RWPE2 (cell line): ENCODE results near the gene NCMAP.
"Not testable (repeated sequence)": the region's sequence is repeated elsewhere in the genome, so short reads cannot be mapped to it uniquely, and the experiment has no call there.

Experiments used
- ATAC-seq: fragments of 200-7000 bp; cut with Tn5 transposase; 3 replicates; pipeline ENCODE4 v1.9.1; 2021; ENCODE audit warnings: low read depth
- DNase-seq: peaks from one replicate; pipeline ENCODE4 v3.0.0-alpha.2; 2020; ENCODE audit warnings: low spot score
- H3K27ac ChIP-seq: fragments of 450-650 bp; 2 replicates; pipeline ENCODE4 v1.5.1; 2017; ENCODE audit warnings: mild to moderate bottlenecking; ENCODE audit not compliant: poor library complexity, severe bottlenecking
- H3K27me3 ChIP-seq: fragments of 250-450 bp; sonication (Bioruptor Pico); 2 replicates; pipeline ENCODE4 v1.5.1; 2021; ENCODE audit warnings: mild to moderate bottlenecking, moderate library complexity; ENCODE audit not compliant: insufficient read depth, poor library complexity, severe bottlenecking
- H3K36me3 ChIP-seq: fragments of 250-450 bp; sonication (Bioruptor Pico); 2 replicates; pipeline ENCODE4 v1.5.1; 2020; ENCODE audit warnings: low read depth, mild to moderate bottlenecking, moderate library complexity
- H3K4me1 ChIP-seq: fragments of 250-450 bp; sonication (Bioruptor Pico); 2 replicates; pipeline ENCODE4 v1.5.1; 2021; ENCODE audit warnings: mild to moderate bottlenecking, moderate library complexity; ENCODE audit not compliant: insufficient read depth, poor library complexity, severe bottlenecking
- H3K4me3 ChIP-seq: fragments of 250-450 bp; sonication (Bioruptor Pico); 2 replicates; pipeline ENCODE4 v1.5.1; 2021; ENCODE audit warnings: mild to moderate bottlenecking, moderate library complexity; ENCODE audit not compliant: severe bottlenecking
- H3K9me3 ChIP-seq: fragments of 250-450 bp; sonication (Bioruptor Pico); 2 replicates; pipeline ENCODE4 v1.5.1; 2021; ENCODE audit warnings: mild to moderate bottlenecking, moderate library complexity; ENCODE audit not compliant: severe bottlenecking
- TF ChIP-seq, protein P1 (sequence below): fragments of 450-650 bp; IDR thresholded peaks from one replicate; pipeline ENCODE4 v1.5.1; 2017; ENCODE audit warnings: mild to moderate bottlenecking, moderate library complexity; ENCODE audit not compliant: poor library complexity, severe bottlenecking

Gene NCMAP

DNA sequence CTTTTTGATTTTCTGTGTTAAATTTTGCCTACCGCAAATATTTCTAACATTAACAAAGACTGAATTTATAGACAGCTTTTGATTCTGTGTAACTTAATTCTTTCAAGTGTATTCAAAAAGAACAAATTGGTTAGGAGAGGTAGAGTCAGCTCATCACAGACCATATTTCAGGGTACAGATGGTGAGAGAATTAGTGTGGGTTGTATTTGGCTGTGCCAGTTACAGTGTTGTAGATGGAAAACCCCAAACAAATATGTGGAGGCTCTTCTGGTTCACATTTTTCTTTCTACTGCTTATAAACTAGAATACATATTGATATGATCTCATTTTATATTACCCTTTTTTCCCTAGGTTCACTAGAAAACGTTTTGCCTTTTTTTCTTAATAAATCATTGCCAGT is 42.2 kb upstream of the NCMAP start:
- no peak for DNase-seq
- no peak for ATAC-seq
- Histone ChIP-seq H3K36me3 (0 out of 2 replicates have a peak, but pooled peaks cover 4% of the 10 kb centered on the region), H3K4me1 (peaks cover 12% of the 10 kb centered on the region), H3K27me3 (no peaks in the 10 kb centered on the region), H3K27ac (no peak overlapping the region), H3K9me3 (no peaks in the 10 kb centered on the region), H3K4me3 (no peak overlapping the region)
- TF ChIP-seq, protein P1, sequence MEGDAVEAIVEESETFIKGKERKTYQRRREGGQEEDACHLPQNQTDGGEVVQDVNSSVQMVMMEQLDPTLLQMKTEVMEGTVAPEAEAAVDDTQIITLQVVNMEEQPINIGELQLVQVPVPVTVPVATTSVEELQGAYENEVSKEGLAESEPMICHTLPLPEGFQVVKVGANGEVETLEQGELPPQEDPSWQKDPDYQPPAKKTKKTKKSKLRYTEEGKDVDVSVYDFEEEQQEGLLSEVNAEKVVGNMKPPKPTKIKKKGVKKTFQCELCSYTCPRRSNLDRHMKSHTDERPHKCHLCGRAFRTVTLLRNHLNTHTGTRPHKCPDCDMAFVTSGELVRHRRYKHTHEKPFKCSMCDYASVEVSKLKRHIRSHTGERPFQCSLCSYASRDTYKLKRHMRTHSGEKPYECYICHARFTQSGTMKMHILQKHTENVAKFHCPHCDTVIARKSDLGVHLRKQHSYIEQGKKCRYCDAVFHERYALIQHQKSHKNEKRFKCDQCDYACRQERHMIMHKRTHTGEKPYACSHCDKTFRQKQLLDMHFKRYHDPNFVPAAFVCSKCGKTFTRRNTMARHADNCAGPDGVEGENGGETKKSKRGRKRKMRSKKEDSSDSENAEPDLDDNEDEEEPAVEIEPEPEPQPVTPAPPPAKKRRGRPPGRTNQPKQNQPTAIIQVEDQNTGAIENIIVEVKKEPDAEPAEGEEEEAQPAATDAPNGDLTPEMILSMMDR, result no peak

- Histone ChIP-seq H3K4me3 (no peak overlapping the region), H3K27me3 (no peaks in the 10 kb centered on the region), H3K9me3 (no peaks in the 10 kb centered on the region), H3K36me3 (peaks cover 6% of the 10 kb centered on the region), H3K27ac (peak overlapping the region; percentile 40), H3K4me1 (peaks cover 12% of the 10 kb centered on the region)
- ATAC-seq (no peak), DNase-seq (no peak)
- TF ChIP-seq, protein P1, result no peak
These were observed 40.9 kb upstream of the NCMAP start for GRCh38 chr1:24514946-24515345.

- H3K36me3 ChIP-seq, result peaks cover 11% of the 10 kb centered on the region
- H3K4me3 ChIP-seq, H3K27me3 ChIP-seq, H3K9me3 ChIP-seq: not testable (repeated sequence)
- peaks cover 12% of the 10 kb centered on the region for H3K4me1 ChIP-seq
- peak; percentile 79 for DNase-seq
- peak overlapping the region; percentile 40 for H3K27ac ChIP-seq
- peak; percentile 100 for ATAC-seq
These were observed 40.1 kb upstream of the NCMAP start for GRCh38 chr1:24515671-24516209.

- TF ChIP-seq, protein P1, result no peak
- H3K9me3 ChIP-seq, result no peaks in the 10 kb centered on the region
- H3K4me1 ChIP-seq, result peaks cover 12% of the 10 kb centered on the region
- no peak overlapping the region for H3K4me3 ChIP-seq
- H3K27ac ChIP-seq, result no peak overlapping the region
- peaks cover 11% of the 10 kb centered on the region for H3K36me3 ChIP-seq
- DNase-seq (no peak), ATAC-seq (no peak)
- no peaks in the 10 kb centered on the region for H3K27me3 ChIP-seq
These were observed 39.4 kb upstream of the NCMAP start for GRCh38 chr1:24516506-24516905.

DNA sequence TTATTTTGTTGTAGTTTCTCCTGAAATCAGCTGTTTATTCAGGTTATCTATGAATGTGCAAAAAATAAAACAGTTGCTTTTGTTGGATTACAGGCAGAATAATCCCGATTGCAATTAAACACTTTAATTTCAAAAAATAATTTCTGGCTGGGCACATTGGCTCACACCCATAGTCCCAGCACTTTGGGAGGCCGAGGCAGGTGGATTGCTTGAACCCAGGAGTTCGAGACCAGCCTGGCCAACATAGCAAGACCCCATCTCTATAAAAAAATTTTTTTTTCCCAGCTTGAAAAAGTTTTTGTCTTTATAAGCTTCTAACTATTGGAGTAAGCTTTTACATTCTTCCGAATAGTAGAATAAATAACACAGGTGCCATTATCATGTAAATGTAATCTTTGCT is 38.0 kb upstream of the NCMAP start:
- Histone ChIP-seq H3K27me3 (no peaks in the 10 kb centered on the region), H3K9me3 (no peaks in the 10 kb centered on the region), H3K4me1 (peaks cover 12% of the 10 kb centered on the region), H3K27ac (no peak overlapping the region), H3K36me3 (peaks cover 11% of the 10 kb centered on the region), H3K4me3 (no peak overlapping the region)
- TF ChIP-seq, protein P1, result no peak
- DNase-seq, result no peak
- no peak for ATAC-seq

DNA sequence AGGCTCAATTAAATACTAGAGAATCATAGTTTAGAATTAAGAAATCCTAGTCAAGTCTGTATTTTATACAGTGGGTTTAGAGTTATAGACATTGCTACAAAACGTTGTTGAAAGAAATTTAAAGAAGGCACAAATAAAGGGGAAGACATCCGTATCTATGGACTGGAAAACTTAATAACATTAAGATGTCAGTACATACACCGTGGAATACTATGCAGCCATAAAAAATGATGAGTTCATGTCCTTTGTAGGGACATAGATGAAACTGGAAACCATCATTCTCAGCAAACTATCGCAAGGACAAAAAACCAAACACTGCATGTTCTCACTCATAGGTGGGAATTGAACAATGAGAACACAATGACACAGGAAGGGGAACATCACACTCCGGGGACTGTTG is 35.6 kb upstream of the NCMAP start:
- ATAC-seq, H3K27me3 ChIP-seq, H3K9me3 ChIP-seq, DNase-seq, H3K4me1 ChIP-seq, H3K4me3 ChIP-seq, H3K27ac ChIP-seq: not testable (repeated sequence)
- H3K36me3 ChIP-seq, result peaks cover 11% of the 10 kb centered on the region
